ENCODE data around the gene FAM200B. TPM values are rescaled to one million over a fixed set of nuclear protein-coding genes. Genes with fewer than 3 reads are reported as not detected.

FAM200B gene
- total and polyA plus RNA-seq, 2 of the 4 experiments (the other 2 are of a cell fraction) = 16.7 to 18.5 TPM

DNA sequence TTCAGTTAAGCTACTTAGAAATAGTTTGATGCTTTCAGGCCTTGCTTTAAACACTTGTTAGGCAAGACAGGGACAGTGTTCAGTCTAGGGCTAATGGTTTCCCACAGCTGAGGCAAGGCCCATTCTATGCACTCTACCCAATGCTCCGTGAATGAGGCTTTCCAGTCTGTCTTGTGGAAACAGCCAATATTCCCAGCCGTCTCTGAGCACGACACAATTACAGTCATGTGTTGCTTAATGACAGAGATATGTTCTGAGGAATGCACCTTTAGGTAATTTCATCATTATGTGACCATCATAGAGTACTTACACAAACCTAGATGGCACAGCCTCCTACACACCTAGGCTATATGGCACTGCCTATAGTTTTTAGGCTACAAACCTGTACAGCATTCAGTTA lies 9.5 kb upstream of the FAM200B start:
- Histone ChIP-seq H4K91ac (ENCODE audit: insufficient read depth, low read depth, low read length) (no peak overlapping the region), H2AK5ac (ENCODE audit: low read depth, low read length) (no peak overlapping the region), H2BK5ac (ENCODE audit: low read depth, low read length, poor library complexity, severe bottlenecking) (no peak overlapping the region), H3K9ac (ENCODE audit: low read depth, low read length) (no peak overlapping the region), H2BK15ac (ENCODE audit: low read depth, low read length) (no peak overlapping the region), H3K9me1 (ENCODE audit: insufficient read depth, low read length) (0 out of 2 replicates have a peak, but pooled peaks cover under 1% of the 10 kb centered on the region), H3K27ac (ENCODE audit: insufficient read depth, low read length) (no peak overlapping the region), H3K14ac (replicated peaks; ENCODE audit: low read depth, low read length) (no peak overlapping the region), H3K4me1 (ENCODE audit: control insufficient read depth, insufficient read depth, low read length) (no peaks in the 10 kb centered on the region), H3K9me3 (ENCODE audit: control insufficient read depth, insufficient read depth, low read length) (no peaks in the 10 kb centered on the region), H2BK20ac (ENCODE audit: low read depth, low read length) (no peak overlapping the region), H3K79me1 (ENCODE audit: low read depth in 1 of 2, low read length in 2 of 2) (peaks cover 3 to 33% of the 10 kb centered on the region in 2 experiments; a peak in 3 of 4 replicates), H2AFZ (replicated peaks; ENCODE audit: low read length, poor library complexity) (no peak overlapping the region), H3K18ac (ENCODE audit: low read depth, low read length) (no peak overlapping the region), H3K4me3 (ENCODE audit: insufficient read depth, low read depth, low read length) (no peak overlapping the region), H4K5ac (ENCODE audit: low read depth, low read length) (no peak overlapping the region), H3K36me3 (ENCODE audit: control insufficient read depth, insufficient read depth, low read length) (0 out of 2 replicates have a peak, but pooled peaks cover 2% of the 10 kb centered on the region), H3K27me3 (ENCODE audit: control insufficient read depth, insufficient read depth, low read length) (no peaks in the 10 kb centered on the region), H3K23ac (ENCODE audit: low read depth, low read length) (no peak overlapping the region), H3K4ac (ENCODE audit: low read depth, low read length) (no peak overlapping the region), H2AK9ac (replicated peaks; ENCODE audit: low read depth, low read length, poor library complexity) (no peak overlapping the region), H4K8ac (ENCODE audit: low read depth in 2 of 2, low read length in 2 of 2) (no peak overlapping the region; a peak in 1 of 4 replicates), H3K4me2 (ENCODE audit: low read depth, low read length) (no peak overlapping the region), H3K56ac (ENCODE audit: extremely low read depth, insufficient read depth, low read length) (no peak overlapping the region), H4K20me1 (ENCODE audit: insufficient read depth, low read length) (no peaks in the 10 kb centered on the region), H2BK120ac (ENCODE audit: low read depth, low read length) (no peak overlapping the region)
- dilution Hi-C loops (cut with HindIII; ENCODE audit: low sequenced_read_pairs, unreplicated experiment) = no loop called here
- in situ Hi-C loops (cut with MboI; ENCODE audit: low sequenced_read_pairs) = no loop called here
- ATAC-seq (ENCODE audit: low read depth) (no peak), DNase-seq (no peak)
- intact Hi-C loops (cut with micrococcal nuclease) = no loop called here
- ChIA-PET CTCF (interaction anchor here (0.6 kb wide), 1 partner anchor 86 kb away, joined by 3 read pairs; no protein-coding TSS in a partner anchor), POLR2A (ENCODE audit: unreplicated experiment) (no interaction called here)
- TF ChIP-seq RCOR1 (IDR thresholded peaks at IDR 0.05; ENCODE audit: insufficient replicate concordance, low read length) = no peak
- TF ChIP-seq RFX5 (IDR thresholded peaks at IDR 0.05; ENCODE audit: low read depth, low read length) = no peak
- TF ChIP-seq MXI1 (IDR thresholded peaks at IDR 0.05; ENCODE audit: borderline replicate concordance, low read depth, low read length) = no peak
- no peak for TF ChIP-seq FOS (IDR thresholded peaks at IDR 0.05; ENCODE audit: low read depth, low read length)
- TF ChIP-seq MAFK (IDR thresholded peaks at IDR 0.05; ENCODE audit: low read depth, low read length) = no peak
- no peak for TF ChIP-seq SMC3 (IDR thresholded peaks at IDR 0.05; ENCODE audit: low read depth, low read length)
- no peak for TF ChIP-seq CEBPB (IDR thresholded peaks at IDR 0.05; ENCODE audit: low read depth, low read length)
- TF ChIP-seq, protein P1, sequence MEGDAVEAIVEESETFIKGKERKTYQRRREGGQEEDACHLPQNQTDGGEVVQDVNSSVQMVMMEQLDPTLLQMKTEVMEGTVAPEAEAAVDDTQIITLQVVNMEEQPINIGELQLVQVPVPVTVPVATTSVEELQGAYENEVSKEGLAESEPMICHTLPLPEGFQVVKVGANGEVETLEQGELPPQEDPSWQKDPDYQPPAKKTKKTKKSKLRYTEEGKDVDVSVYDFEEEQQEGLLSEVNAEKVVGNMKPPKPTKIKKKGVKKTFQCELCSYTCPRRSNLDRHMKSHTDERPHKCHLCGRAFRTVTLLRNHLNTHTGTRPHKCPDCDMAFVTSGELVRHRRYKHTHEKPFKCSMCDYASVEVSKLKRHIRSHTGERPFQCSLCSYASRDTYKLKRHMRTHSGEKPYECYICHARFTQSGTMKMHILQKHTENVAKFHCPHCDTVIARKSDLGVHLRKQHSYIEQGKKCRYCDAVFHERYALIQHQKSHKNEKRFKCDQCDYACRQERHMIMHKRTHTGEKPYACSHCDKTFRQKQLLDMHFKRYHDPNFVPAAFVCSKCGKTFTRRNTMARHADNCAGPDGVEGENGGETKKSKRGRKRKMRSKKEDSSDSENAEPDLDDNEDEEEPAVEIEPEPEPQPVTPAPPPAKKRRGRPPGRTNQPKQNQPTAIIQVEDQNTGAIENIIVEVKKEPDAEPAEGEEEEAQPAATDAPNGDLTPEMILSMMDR (conservative IDR thresholded peaks at IDR 0.05; ENCODE audit: low read depth, low read length) = no peak
- no peak for TF ChIP-seq RAD21 (IDR thresholded peaks at IDR 0.05; ENCODE audit: low read length)
- TF ChIP-seq POLR2A (IDR thresholded peaks at IDR 0.05; ENCODE audit: low read depth, low read length) = no peak
- no peak for TF ChIP-seq ELK1 (IDR thresholded peaks at IDR 0.05; ENCODE audit: borderline replicate concordance, low read depth, low read length)
- no peak for TF ChIP-seq NFE2L2 (IDR thresholded peaks at IDR 0.05; ENCODE audit: low read depth, low read length)
- no peak for TF ChIP-seq MAZ (IDR thresholded peaks at IDR 0.05; ENCODE audit: borderline replicate concordance, low read depth, low read length)
- TF ChIP-seq CHD1 (IDR thresholded peaks at IDR 0.05; ENCODE audit: low read depth, low read length) = no peak
- TF ChIP-seq, protein P2, sequence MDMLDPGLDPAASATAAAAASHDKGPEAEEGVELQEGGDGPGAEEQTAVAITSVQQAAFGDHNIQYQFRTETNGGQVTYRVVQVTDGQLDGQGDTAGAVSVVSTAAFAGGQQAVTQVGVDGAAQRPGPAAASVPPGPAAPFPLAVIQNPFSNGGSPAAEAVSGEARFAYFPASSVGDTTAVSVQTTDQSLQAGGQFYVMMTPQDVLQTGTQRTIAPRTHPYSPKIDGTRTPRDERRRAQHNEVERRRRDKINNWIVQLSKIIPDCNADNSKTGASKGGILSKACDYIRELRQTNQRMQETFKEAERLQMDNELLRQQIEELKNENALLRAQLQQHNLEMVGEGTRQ (IDR thresholded peaks at IDR 0.05; ENCODE audit: low read depth, low read length) = no peak
- no peak for TF ChIP-seq BHLHE40 (IDR thresholded peaks at IDR 0.05; ENCODE audit: low read depth, low read length)
- WGBS, 2 experiments (ENCODE audit: extremely low coverage in 2 of 2, insufficient read length in 1 of 2) = no CpG with 5 or more reads among the region's 3 CpGs
- BruUV-seq (replicated peaks) = no TSS peak

All from IMR-90 (cell line).